Subcutaneous preadipocyte (primary cell): Measurements from ENCODE around the gene ZNF571. TPM values are rescaled to one million over a fixed set of nuclear protein-coding genes. Genes with fewer than 3 reads are reported as not detected.

Experiments
- total RNA-seq: library from RNA; depleted of rRNA; stranded (reverse); fragments of >200 nt; gene quantifications from 2 replicates; pipeline ENCODE4 v1.2.3, GENCODE V29; 2012

ZNF571 gene
- total RNA-seq, result 1.1 and 1.4 TPM in 2 replicates

GRCh38 chr19:37594304-37594981 lies at the start of gene ZNF571, which contains the start of gene ZNF540:
Gene ZNF571 (minus strand): TSS chr19:37594792. CDS start chr19:37586676, 8,116 bp downstream.
Gene ZNF540 (plus strand): TSS chr19:37594876. CDS start chr19:37598448, 3,572 bp downstream.

Other genes with a start within 250 kb of the ZNF571 start
- 3.3 and 3.7 TPM in 2 replicates for gene ZNF527, start 223.7 kb downstream of the ZNF571 start, total RNA-seq
- 4.0 and 6.1 TPM in 2 replicates for gene ZNF569, start 127.3 kb downstream of the ZNF571 start, total RNA-seq
- 4.7 and 4.8 TPM in 2 replicates for gene ZNF570, start 125.4 kb downstream of the ZNF571 start, total RNA-seq
- 0.20 and 0.73 TPM in 2 replicates for gene ZNF793, start 87.9 kb downstream of the ZNF571 start, total RNA-seq
- 0.20 TPM in 1 of 2 replicates, not detected in the other for gene ZNF540, start 84 bp upstream of the ZNF571 start, total RNA-seq
- gene ZFP30, start 60.7 kb upstream of the ZNF571 start, total RNA-seq, result 11.8 and 13.3 TPM in 2 replicates
- 2.2 and 2.9 TPM in 2 replicates for gene ZNF607, start 125.0 kb upstream of the ZNF571 start, total RNA-seq
- gene ZNF573, start 184.8 kb upstream of the ZNF571 start, total RNA-seq, result 6.6 and 7.2 TPM in 2 replicates